Cardiac fibroblast (primary cell): ENCODE measurements around the gene SLC25A17.
A peak's percentile ranks its signal among the peaks of the same experiment; 100 is the strongest.
"Not testable (repeated sequence)": the region's sequence is repeated elsewhere in the genome, so short reads cannot be mapped to it uniquely, and the experiment has no call there.

Experiments used
- DNase-seq, 2 donors: peaks; one replicate each; pipeline versions ENCODE4 v3.0.0 to v3.0.0-alpha.2; 2010; ENCODE audit warnings: low read depth in 2 of 2
- H3K4me3 ChIP-seq, 2 donors: replicated peaks in 1 of 2; 1 replicate in 1 of 2; 2 replicates in 1 of 2; pipeline ENCODE4 v1.5.1; 2011; ENCODE audit warnings: low read depth in 2 of 2, low read length in 2 of 2, mild to moderate bottlenecking in 2 of 2, moderate library complexity in 1 of 2
- CTCF ChIP-seq: IDR thresholded peaks from one replicate; pipeline ENCODE4 v1.5.1; 2011; ENCODE audit warnings: low read depth, mild to moderate bottlenecking, low read length, inconsistent platforms

Gene SLC25A17

GRCh38 chr22:40726514-40726913, 92.6 kb downstream of the SLC25A17 start:
- TF ChIP-seq CTCF: no peak
- peak; percentile 19 to 42 for DNase-seq
- no peak overlapping the region for H3K4me3 ChIP-seq

GRCh38 chr22:40723396-40723933, 95.7 kb downstream of the SLC25A17 start:
- TF ChIP-seq CTCF: no peak
- no peak for DNase-seq
- no peak overlapping the region for H3K4me3 ChIP-seq

GRCh38 chr22:40721266-40721665, 97.9 kb downstream of the SLC25A17 start:
- TF ChIP-seq CTCF: no peak
- DNase-seq: no peak
- H3K4me3 ChIP-seq: no peak overlapping the region

- peak in 1 of 2 donors; percentile 17 for DNase-seq
- no peak overlapping the region for H3K4me3 ChIP-seq
- no peak for TF ChIP-seq CTCF
Observed at GRCh38 chr22:40720538-40721256, 98.4 kb downstream of the SLC25A17 start.

- DNase-seq, H3K4me3 ChIP-seq: not testable (repeated sequence)
Observed at GRCh38 chr22:40720156-40720537, 99.0 kb downstream of the SLC25A17 start.
